GM12878 (cell line): ENCODE results near the gene CACNA2D3. TPM values are rescaled to one million over a fixed set of nuclear protein-coding genes. Genes with fewer than 3 reads are reported as not detected.

Source experiments
- ATAC-seq: fragments of 200-7000 bp; cut with Tn5 transposase; 3 replicates; pipeline ENCODE4 v1.9.1; 2020; ENCODE audit warnings: mild to moderate bottlenecking, moderate library complexity
- BruUV-seq: library from RNA; stranded (reverse); fragments of 400-500 nt; replicated peaks from 2 replicates; lab custom pipeline; 2021; lab: Mats Ljungman, UMichigan
- CTCF ChIA-PET: fragments of 300-600 bp; sonication (Branson Sonifier 250); formaldehyde crosslinking; extraction: SDS; loops from one replicate; lab custom pipeline; 2021; ENCODE audit warnings: inconsistent platforms; lab: Yijun Ruan, JAX
- POLR2A ChIA-PET: fragments of 350-600 bp; formaldehyde crosslinking; extraction: SDS; loops from one replicate; lab custom pipeline; 2021; ENCODE audit warnings: inconsistent platforms; lab: Charles Lee
- RAD21 ChIA-PET: fragments of 300-600 bp; sonication (Branson Sonifier 250); formaldehyde crosslinking; loops from one replicate; lab custom pipeline; 2023; ENCODE audit warnings: antibody characterized with exemption; ENCODE audit not compliant: unreplicated experiment; lab: Charles Lee
- SMC1A ChIA-PET: fragments of 300-600 bp; sonication (Branson Sonifier 250); formaldehyde crosslinking; loops from one replicate; lab custom pipeline; 2023; ENCODE audit not compliant: unreplicated experiment, uncharacterized antibody; lab: Charles Lee
- DNase-seq: peaks from one replicate; pipeline ENCODE4 v3.0.0-alpha.2; 2011; ENCODE audit warnings: low read depth, low spot score
- FAIRE-seq: peaks from 3 replicates; lab custom pipeline; 2011; peaks lifted over from hg19 to GRCh38; lab: Jason Lieb, UNC
- H2AFZ ChIP-seq: 2 replicates; pipeline ENCODE4 v1.6.0; 2011; ENCODE audit warnings: low read depth, low read length, control low read depth; ENCODE audit not compliant: control insufficient read depth
- H3K27ac ChIP-seq: 2 replicates; pipeline ENCODE4 v1.5.1; 2011; ENCODE audit warnings: control low read depth; ENCODE audit not compliant: control insufficient read depth, insufficient read depth
- H3K27me3 ChIP-seq, 2 experiments: replicated peaks in 1 of 2; 2 replicates each; pipeline versions ENCODE4 v1.6.0 to v1.6.1; 2011; ENCODE audit warnings: low read length in 1 of 2; ENCODE audit not compliant: control insufficient read depth in 2 of 2, insufficient read depth in 2 of 2
- H3K36me3 ChIP-seq, 2 experiments: 2 replicates each; pipeline ENCODE4 v1.5.1; 2011; ENCODE audit warnings: low read length in 1 of 2; ENCODE audit not compliant: control insufficient read depth in 2 of 2, insufficient read depth in 2 of 2
- H3K4me1 ChIP-seq: 2 replicates; pipeline ENCODE4 v1.6.1; 2011; ENCODE audit warnings: mild to moderate bottlenecking, low read length, moderate library complexity, mixed read lengths; ENCODE audit not compliant: control insufficient read depth, insufficient read depth
- H3K4me2 ChIP-seq: 2 replicates; pipeline ENCODE4 v1.6.0; 2011; ENCODE audit warnings: control low read depth; ENCODE audit not compliant: control insufficient read depth, insufficient read depth
- H3K4me3 ChIP-seq: fragments of 200-600 bp; sonication (generic); 2 replicates; pipeline ENCODE4 v1.5.1; 2016
- H3K79me2 ChIP-seq: 2 replicates; pipeline ENCODE4 v1.6.0; 2011; ENCODE audit warnings: low read length; ENCODE audit not compliant: control insufficient read depth, insufficient read depth
- H3K9ac ChIP-seq: 2 replicates; pipeline ENCODE4 v1.8.0; 2011; ENCODE audit warnings: low read length, control low read depth, mixed read lengths; ENCODE audit not compliant: control insufficient read depth, insufficient read depth
- H3K9me3 ChIP-seq: replicated peaks from 3 replicates; pipeline ENCODE4 v1.5.1; 2011; ENCODE audit warnings: mild to moderate bottlenecking, low read length; ENCODE audit not compliant: control insufficient read depth, insufficient read depth
- H4K20me1 ChIP-seq: 2 replicates; pipeline ENCODE4 v1.6.0; 2011; ENCODE audit not compliant: control insufficient read depth, insufficient read depth
- ASH2L ChIP-seq: fragments of 300-600, 200-600 bp; sonication (generic); IDR thresholded peaks from 2 replicates; pipeline ENCODE4 v1.6.1; 2017; ENCODE audit warnings: low read depth, mild to moderate bottlenecking, borderline replicate concordance
- BHLHE40 ChIP-seq, 2 experiments: fragments of 450-650 bp in 1 of 2; IDR thresholded peaks; 2 replicates each; pipeline ENCODE4 v1.6.1; 2011 to 2017; ENCODE audit warnings: low read depth in 2 of 2, borderline replicate concordance in 1 of 2, improper control_type of control experiment in 1 of 2, low read length in 1 of 2, mild to moderate bottlenecking in 1 of 2
- E2F8 ChIP-seq: fragments of 450-650 bp; IDR thresholded peaks from 2 replicates; pipeline ENCODE4 v1.6.1; 2018; ENCODE audit warnings: mild to moderate bottlenecking, low read depth, moderate library complexity; ENCODE audit not compliant: partially characterized antibody
- E4F1 ChIP-seq: fragments of 450-650 bp; IDR thresholded peaks from 2 replicates; pipeline ENCODE4 v1.6.1; 2018; ENCODE audit warnings: borderline replicate concordance, mild to moderate bottlenecking; ENCODE audit not compliant: partially characterized antibody
- HDAC6 ChIP-seq: fragments of 200-600 bp; sonication (generic); IDR thresholded peaks from one replicate; pipeline ENCODE4 v1.8.0; 2017; ENCODE audit warnings: antibody characterized with exemption; ENCODE audit not compliant: unreplicated experiment
- TCF12 ChIP-seq: IDR thresholded peaks from 2 replicates; pipeline ENCODE4 v1.6.1; 2011; ENCODE audit warnings: low read depth, mild to moderate bottlenecking, low read length
- YY1 ChIP-seq: IDR thresholded peaks from 2 replicates; pipeline ENCODE4 v1.6.1; 2011; ENCODE audit warnings: low read depth, mild to moderate bottlenecking, low read length
- ZBTB40 ChIP-seq: fragments of 450-650 bp; IDR thresholded peaks from 2 replicates; pipeline ENCODE4 v1.6.1; 2016; ENCODE audit warnings: mild to moderate bottlenecking, moderate library complexity, borderline replicate concordance
- WGBS: methylation state at CpG from one replicate; pipeline ENCODE4 v1.1.6; 2016; ENCODE audit warnings: low lambda C conversion rate; ENCODE audit not compliant: insufficient replicate concordance, insufficient coverage; ENCODE audit errors: missing lambda C conversion rate; 5-methylcytosine and 5-hydroxymethylcytosine counted together
- in situ Hi-C: fragments of 300-500 bp; cut with MboI; formaldehyde crosslinking; loops from 9 replicates; pipeline ENCODE4 v1.14.3; 2018; ENCODE audit warnings: mixed read lengths
- intact Hi-C: fragments of 100-400 bp; cut with micrococcal nuclease; formaldehyde crosslinking; loops from one replicate; pipeline ENCODE4 v1.14.2; 2022; ENCODE audit not compliant: unreplicated experiment
- polyA plus RNA-seq, 11 experiments: library from polyadenylated mRNA; depleted of rRNA in 4 of 11; unstranded in 6 of 11; stranded (reverse) in 5 of 11; fragments of >200 nt; fragmentation: Nextera tagmentation in 4 of 11; fragmentation: Illumina TruSeq in 1 of 11; extraction: Ambion mirVana in 4 of 11; extraction: Trizol in 1 of 11; gene quantifications; 1 replicate in 1 of 11; 2 replicates in 10 of 11; pipeline versions ENCODE4 v1.2.1 to v1.2.3, GENCODE V29; 2011 to 2016; ENCODE audit warnings: inconsistent platforms in 2 of 11, missing spikeins in 2 of 11, low read depth in 1 of 11
- total RNA-seq, 4 experiments: library from RNA; depleted of rRNA in 3 of 4; stranded (reverse); fragments of >200 nt in 3 of 4; fragmentation: Illumina TruSeq in 1 of 4; extraction: Trizol in 1 of 4; gene quantifications; 2 replicates each; pipeline versions ENCODE4 v1.2.1 to v1.2.3, GENCODE V29; 2013 to 2021
- TF ChIP-seq, protein P1 (sequence below): fragments of 450-650 bp; IDR thresholded peaks from 2 replicates; pipeline ENCODE4 v1.6.1; 2017; ENCODE audit warnings: mild to moderate bottlenecking, moderate library complexity

The CACNA2D3 gene
- total and polyA plus RNA-seq, 10 of the 15 experiments (the other 5 are each of a cell fraction or from before 2014, with no cell fraction given) = not detected

- Histone ChIP-seq H2AFZ (no peak overlapping the region), H3K79me2 (no peaks in the 10 kb centered on the region), H4K20me1 (no peaks in the 10 kb centered on the region), H3K9ac (no peak overlapping the region), H3K27me3 (no peaks in the 10 kb centered on the region; a peak in 1 of 4 replicates), H3K4me1 (no peaks in the 10 kb centered on the region), H3K4me2 (no peak overlapping the region), H3K4me3 (no peak overlapping the region), H3K36me3 (no peaks in the 10 kb centered on the region), H3K27ac (no peak overlapping the region), H3K9me3 (no peaks in the 10 kb centered on the region)
- ChIA-PET POLR2A (no interaction called here), CTCF (interaction anchor here (0.5 to 1.7 kb wide), 4 partner anchors 10 to 344 kb away, joined by 3 to 5 read pairs (median 4); no protein-coding TSS in a partner anchor), SMC1A (no interaction called here), RAD21 (interaction anchor here (1.2 kb wide), 1 partner anchor 10 kb away, joined by 3 read pairs; no protein-coding TSS in a partner anchor)
- intact Hi-C loops = no loop called here
- FAIRE-seq (no peak), ATAC-seq (no peak), DNase-seq (no peak)
- in situ Hi-C loops = no loop called here
- WGBS = 12% methylated on average over 4 of the region's 4 CpGs
- BruUV-seq = no TSS peak
- TF ChIP-seq TCF12 (no peak), ASH2L (no peak), HDAC6 (no peak), BHLHE40 (IDR thresholded peaks at IDR 0.05; ENCODE audit: borderline replicate concordance in 1 of 2, low read depth in 2 of 2, low read length in 1 of 2) (no peak), YY1 (no peak), E4F1 (no peak), ZBTB40 (no peak), E2F8 (no peak)
- TF ChIP-seq, protein P1, sequence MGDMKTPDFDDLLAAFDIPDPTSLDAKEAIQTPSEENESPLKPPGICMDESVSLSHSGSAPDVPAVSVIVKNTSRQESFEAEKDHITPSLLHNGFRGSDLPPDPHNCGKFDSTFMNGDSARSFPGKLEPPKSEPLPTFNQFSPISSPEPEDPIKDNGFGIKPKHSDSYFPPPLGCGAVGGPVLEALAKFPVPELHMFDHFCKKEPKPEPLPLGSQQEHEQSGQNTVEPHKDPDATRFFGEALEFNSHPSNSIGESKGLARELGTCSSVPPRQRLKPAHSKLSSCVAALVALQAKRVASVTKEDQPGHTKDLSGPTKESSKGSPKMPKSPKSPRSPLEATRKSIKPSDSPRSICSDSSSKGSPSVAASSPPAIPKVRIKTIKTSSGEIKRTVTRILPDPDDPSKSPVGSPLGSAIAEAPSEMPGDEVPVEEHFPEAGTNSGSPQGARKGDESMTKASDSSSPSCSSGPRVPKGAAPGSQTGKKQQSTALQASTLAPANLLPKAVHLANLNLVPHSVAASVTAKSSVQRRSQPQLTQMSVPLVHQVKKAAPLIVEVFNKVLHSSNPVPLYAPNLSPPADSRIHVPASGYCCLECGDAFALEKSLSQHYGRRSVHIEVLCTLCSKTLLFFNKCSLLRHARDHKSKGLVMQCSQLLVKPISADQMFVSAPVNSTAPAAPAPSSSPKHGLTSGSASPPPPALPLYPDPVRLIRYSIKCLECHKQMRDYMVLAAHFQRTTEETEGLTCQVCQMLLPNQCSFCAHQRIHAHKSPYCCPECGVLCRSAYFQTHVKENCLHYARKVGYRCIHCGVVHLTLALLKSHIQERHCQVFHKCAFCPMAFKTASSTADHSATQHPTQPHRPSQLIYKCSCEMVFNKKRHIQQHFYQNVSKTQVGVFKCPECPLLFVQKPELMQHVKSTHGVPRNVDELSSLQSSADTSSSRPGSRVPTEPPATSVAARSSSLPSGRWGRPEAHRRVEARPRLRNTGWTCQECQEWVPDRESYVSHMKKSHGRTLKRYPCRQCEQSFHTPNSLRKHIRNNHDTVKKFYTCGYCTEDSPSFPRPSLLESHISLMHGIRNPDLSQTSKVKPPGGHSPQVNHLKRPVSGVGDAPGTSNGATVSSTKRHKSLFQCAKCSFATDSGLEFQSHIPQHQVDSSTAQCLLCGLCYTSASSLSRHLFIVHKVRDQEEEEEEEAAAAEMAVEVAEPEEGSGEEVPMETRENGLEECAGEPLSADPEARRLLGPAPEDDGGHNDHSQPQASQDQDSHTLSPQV = no peak
Measured at GRCh38 chr3:54841471-54841870, 719.1 kb downstream of the CACNA2D3 start.
